ENCODE measurements around the gene MPRIP. TPM values are rescaled to one million over a fixed set of nuclear protein-coding genes. Genes with fewer than 3 reads are reported as not detected.
"Not testable (repeated sequence)": the region's sequence is repeated elsewhere in the genome, so short reads cannot be mapped to it uniquely, and the experiment has no call there.

Gene MPRIP
- total RNA-seq, 2 donors from 2014 or later, result 235 to 252 TPM

DNA sequence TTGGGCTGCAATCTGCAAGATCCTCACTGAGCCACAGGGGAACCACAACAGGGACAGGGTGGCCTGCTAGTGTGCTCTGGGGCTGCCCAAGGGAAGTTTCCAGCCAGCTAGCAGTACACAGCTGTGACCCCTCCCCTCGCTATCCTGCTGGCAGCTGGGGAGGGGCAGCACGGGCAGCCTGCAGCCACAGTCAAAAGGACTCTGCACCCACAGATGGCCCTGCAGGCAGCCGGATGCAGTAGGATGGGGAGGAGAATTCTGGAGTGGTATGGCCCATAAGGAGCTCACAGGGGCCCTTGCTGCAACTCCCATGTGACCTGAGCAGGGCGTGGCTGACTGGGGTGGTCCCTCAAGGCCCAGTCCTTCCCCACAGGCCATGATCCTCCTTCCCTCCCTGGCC, 89.6 kb downstream of the MPRIP start:
- no peak for ATAC-seq (ENCODE audit: insufficient number of reproducible peaks, low FRiP score, low read depth)
- peaks cover under 1 to 8% of the 10 kb centered on the region in 2 donors for H3K4me1 ChIP-seq (ENCODE audit: control insufficient read depth in 1 of 2, low read depth in 2 of 2)
- no peak for TF ChIP-seq CTCF (IDR thresholded peaks at IDR 0.05)
- DNase-seq (ENCODE audit: low spot score), result no peak
- H3K27me3 ChIP-seq (replicated peaks; ENCODE audit: insufficient read depth), result no peaks in the 10 kb centered on the region
- no peak overlapping the region for H3K4me3 ChIP-seq
- H3K36me3 ChIP-seq, result peaks cover 54% of the 10 kb centered on the region
- no peaks in the 10 kb centered on the region for H3K9me3 ChIP-seq
- no peak overlapping the region for H3K27ac ChIP-seq

- DNase-seq (ENCODE audit: low spot score) (no peak), ATAC-seq (ENCODE audit: insufficient number of reproducible peaks, low FRiP score, low read depth) (no peak)
- H3K9me3 ChIP-seq, result no peaks in the 10 kb centered on the region
- peaks cover 54% of the 10 kb centered on the region for H3K36me3 ChIP-seq
- H3K27ac ChIP-seq, result no peak overlapping the region
- TF ChIP-seq CTCF (IDR thresholded peaks at IDR 0.05), result no peak
- no peaks in the 10 kb centered on the region for H3K4me1 ChIP-seq (ENCODE audit: control insufficient read depth in 1 of 2, low read depth in 2 of 2)
- H3K27me3 ChIP-seq (replicated peaks; ENCODE audit: insufficient read depth), result no peaks in the 10 kb centered on the region
- H3K4me3 ChIP-seq, result no peak overlapping the region
Measured at GRCh38 chr17:17132746-17133145, 90.5 kb downstream of the MPRIP start.

DNA sequence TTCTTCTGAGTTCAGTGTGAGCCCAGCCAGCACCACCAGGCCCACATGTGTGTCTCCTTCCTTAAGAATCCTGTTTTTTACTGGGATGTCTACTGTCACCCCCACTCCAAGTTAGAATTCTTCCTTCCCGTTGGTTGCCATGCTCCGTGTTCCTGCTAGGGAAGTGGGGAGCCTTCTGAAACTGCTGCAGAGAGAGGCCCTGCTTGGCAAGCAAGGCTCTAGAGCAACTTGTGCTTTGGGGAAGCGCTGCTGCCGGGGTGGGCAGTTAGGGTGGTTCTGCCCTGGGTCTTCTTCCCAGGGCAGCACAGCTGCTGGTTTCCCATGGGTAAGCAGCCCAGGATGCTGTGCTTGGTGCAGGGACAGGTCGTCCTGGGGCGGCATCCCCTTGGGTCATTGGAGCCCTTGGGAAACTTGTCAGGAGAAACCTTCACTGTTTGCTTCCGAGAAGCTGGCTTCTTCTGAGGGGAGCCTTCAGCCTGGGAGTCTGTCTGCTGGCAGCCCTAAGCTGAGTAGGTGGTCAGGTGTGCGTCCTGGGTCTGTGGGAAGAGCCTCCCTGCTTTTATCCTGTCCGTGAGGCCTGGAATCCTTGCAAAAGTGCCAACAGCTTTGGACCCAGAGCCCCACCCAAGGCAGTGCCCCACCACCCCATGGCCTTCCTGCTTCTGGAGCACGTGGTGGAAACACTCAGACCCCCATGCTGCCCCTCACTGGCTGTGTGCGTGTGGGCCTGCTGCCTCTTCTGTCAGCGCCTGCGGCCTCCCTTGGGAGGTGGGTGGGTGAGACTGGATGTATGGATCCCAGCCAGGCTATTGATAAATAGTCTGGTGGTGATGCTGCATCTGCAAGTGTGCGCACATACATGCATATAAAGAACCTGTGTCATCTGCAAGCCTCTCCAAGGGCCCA, 92.0 kb downstream of the MPRIP start:
- ATAC-seq (ENCODE audit: insufficient number of reproducible peaks, low FRiP score, low read depth) (no peak), DNase-seq (ENCODE audit: low spot score) (no peak)
- Histone ChIP-seq H3K27me3 (replicated peaks; ENCODE audit: insufficient read depth) (no peaks in the 10 kb centered on the region), H3K4me3 (no peak overlapping the region), H3K27ac (no peak overlapping the region), H3K4me1 (ENCODE audit: control insufficient read depth in 1 of 2, low read depth in 2 of 2) (no peaks in the 10 kb centered on the region), H3K36me3 (peaks cover 60% of the 10 kb centered on the region), H3K9me3 (no peaks in the 10 kb centered on the region)
- TF ChIP-seq CTCF (IDR thresholded peaks at IDR 0.05), result no peak

GRCh38 chr17:17134957-17135333, 92.7 kb downstream of the MPRIP start:
- Histone ChIP-seq H3K9me3 (no peaks in the 10 kb centered on the region), H3K27me3 (replicated peaks; ENCODE audit: insufficient read depth) (no peaks in the 10 kb centered on the region), H3K27ac (no peak overlapping the region), H3K4me1 (ENCODE audit: control insufficient read depth in 1 of 2, low read depth in 2 of 2) (peaks cover 0 to 3% of the 10 kb centered on the region in 2 donors), H3K4me3 (no peak overlapping the region), H3K36me3 (peaks cover 61% of the 10 kb centered on the region)
- DNase-seq (ENCODE audit: low spot score) (no peak), ATAC-seq (ENCODE audit: insufficient number of reproducible peaks, low FRiP score, low read depth) (no peak)
- no peak for TF ChIP-seq CTCF (IDR thresholded peaks at IDR 0.05)

DNA sequence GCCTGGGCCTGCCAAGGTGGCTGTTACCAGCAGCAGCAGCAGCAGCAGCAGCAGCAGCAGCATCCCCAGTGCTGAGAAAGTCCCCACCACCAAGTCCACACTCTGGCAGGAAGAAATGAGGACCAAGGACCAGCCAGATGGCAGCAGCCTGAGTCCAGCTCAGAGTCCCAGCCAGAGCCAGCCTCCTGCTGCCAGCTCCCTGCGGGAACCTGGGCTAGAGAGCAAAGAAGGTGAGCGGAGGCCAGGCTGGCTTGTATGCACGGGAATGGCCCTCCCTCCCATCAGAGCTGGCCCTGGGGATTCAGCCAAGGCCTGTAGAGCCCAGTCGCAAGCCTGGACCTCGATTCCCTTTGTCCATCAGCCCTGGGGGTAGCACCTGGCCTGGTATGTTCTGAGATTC, 94.0 kb downstream of the MPRIP start:
- H3K27me3 ChIP-seq (replicated peaks; ENCODE audit: insufficient read depth); H3K4me3 ChIP-seq; H3K27ac ChIP-seq; DNase-seq (ENCODE audit: low spot score); ATAC-seq (ENCODE audit: insufficient number of reproducible peaks, low FRiP score, low read depth); H3K9me3 ChIP-seq: not testable (repeated sequence)
- Histone ChIP-seq H3K4me1 (ENCODE audit: control insufficient read depth in 1 of 2, low read depth in 2 of 2) (peaks cover 3 to 12% of the 10 kb centered on the region in 2 donors), H3K36me3 (peaks cover 60% of the 10 kb centered on the region)
